ENCODE data around the gene LRCH4. TPM values are rescaled to one million over a fixed set of nuclear protein-coding genes. Genes with fewer than 3 reads are reported as not detected.

The LRCH4 gene
- total RNA-seq, 1 donor from 2014 or later = 42.0 TPM

DNA sequence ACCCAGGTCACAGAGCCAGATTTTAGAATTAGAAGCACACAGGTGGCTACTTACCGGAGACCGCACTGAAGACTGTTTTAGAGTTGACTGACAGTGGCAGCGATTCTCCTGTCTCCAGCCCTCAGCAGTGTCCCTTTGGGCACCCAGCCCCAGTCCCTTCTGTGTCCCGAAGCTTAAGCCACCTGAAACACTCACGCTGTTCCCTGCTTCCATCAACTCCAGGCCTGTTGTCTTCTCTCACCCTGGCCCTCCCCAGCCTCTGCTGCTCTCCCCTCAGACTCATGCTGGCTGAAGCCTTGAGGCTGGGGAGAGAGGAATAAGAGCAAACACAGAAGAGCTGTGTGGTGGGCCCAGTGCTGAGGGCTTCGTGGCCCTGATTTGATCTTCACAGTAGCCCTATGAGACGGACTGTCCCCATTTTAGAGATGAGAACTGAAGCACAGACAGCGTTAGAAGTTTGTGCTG is 22.8 kb downstream of the LRCH4 start:
- DNase-seq (ENCODE audit: low spot score) = no peak
- H3K27ac Mint-ChIP-seq (ENCODE audit: unreplicated experiment) = no peak overlapping the region
- TF ChIP-seq, protein P1, sequence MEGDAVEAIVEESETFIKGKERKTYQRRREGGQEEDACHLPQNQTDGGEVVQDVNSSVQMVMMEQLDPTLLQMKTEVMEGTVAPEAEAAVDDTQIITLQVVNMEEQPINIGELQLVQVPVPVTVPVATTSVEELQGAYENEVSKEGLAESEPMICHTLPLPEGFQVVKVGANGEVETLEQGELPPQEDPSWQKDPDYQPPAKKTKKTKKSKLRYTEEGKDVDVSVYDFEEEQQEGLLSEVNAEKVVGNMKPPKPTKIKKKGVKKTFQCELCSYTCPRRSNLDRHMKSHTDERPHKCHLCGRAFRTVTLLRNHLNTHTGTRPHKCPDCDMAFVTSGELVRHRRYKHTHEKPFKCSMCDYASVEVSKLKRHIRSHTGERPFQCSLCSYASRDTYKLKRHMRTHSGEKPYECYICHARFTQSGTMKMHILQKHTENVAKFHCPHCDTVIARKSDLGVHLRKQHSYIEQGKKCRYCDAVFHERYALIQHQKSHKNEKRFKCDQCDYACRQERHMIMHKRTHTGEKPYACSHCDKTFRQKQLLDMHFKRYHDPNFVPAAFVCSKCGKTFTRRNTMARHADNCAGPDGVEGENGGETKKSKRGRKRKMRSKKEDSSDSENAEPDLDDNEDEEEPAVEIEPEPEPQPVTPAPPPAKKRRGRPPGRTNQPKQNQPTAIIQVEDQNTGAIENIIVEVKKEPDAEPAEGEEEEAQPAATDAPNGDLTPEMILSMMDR (IDR thresholded peaks at IDR 0.05) = no peak

GRCh38 chr7:100562195-100563099 is 23.5 kb downstream of the LRCH4 start:
- TF ChIP-seq, protein P1 (IDR thresholded peaks at IDR 0.05) = no peak
- DNase-seq (ENCODE audit: low spot score) = no peak
- Mint-ChIP-seq H3K9me3 (ENCODE audit: low read depth) (no peaks in the 10 kb centered on the region), H3K27ac (ENCODE audit: unreplicated experiment) (no peak overlapping the region), H3K36me3 (ENCODE audit: low read depth) (peaks cover 1% of the 10 kb centered on the region), H3K4me1 (ENCODE audit: low read depth) (no peaks in the 10 kb centered on the region), H3K4me3 (ENCODE audit: unreplicated experiment) (no peak overlapping the region), H3K27me3 (ENCODE audit: low read depth) (no peaks in the 10 kb centered on the region)

More for the DNA sequence above, 22.8 kb downstream of the LRCH4 start:
- H3K4me3 Mint-ChIP-seq (ENCODE audit: unreplicated experiment) = no peak overlapping the region
- H3K9me3 Mint-ChIP-seq (ENCODE audit: low read depth) = no peaks in the 10 kb centered on the region
- no peaks in the 10 kb centered on the region for H3K4me1 Mint-ChIP-seq (ENCODE audit: low read depth)
- no peaks in the 10 kb centered on the region for H3K27me3 Mint-ChIP-seq (ENCODE audit: low read depth)
- H3K36me3 Mint-ChIP-seq (ENCODE audit: low read depth) = peaks cover 1% of the 10 kb centered on the region

GRCh38 chr7:100561491-100562194 is 24.3 kb downstream of the LRCH4 start:
- H3K4me3 Mint-ChIP-seq (ENCODE audit: unreplicated experiment) = no peak overlapping the region
- no peaks in the 10 kb centered on the region for H3K27me3 Mint-ChIP-seq (ENCODE audit: low read depth)
- DNase-seq (ENCODE audit: low spot score) = peak; percentile 85

DNA sequence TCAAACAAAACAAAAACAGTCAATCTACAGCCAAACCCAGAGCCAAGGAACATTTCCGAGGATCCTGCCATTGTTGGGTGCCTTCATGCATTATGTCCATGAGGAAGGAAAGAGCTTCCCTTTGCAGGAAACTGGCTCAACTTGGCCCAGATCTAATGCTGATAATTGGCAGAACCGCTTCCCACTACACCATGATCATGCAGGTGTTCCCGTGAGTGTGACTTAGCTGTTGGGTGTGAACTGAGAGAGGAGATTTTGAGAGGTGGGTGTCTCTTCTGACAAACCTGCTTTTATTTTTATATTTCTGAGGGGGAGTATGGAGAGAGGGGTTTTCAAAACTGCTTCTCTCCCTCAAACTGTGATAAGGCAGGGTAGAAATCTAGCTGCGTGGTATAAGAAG is 26.8 kb downstream of the LRCH4 start:
- Mint-ChIP-seq H3K4me1 (ENCODE audit: low read depth) (no peaks in the 10 kb centered on the region), H3K27me3 (ENCODE audit: low read depth) (no peaks in the 10 kb centered on the region), H3K36me3 (ENCODE audit: low read depth) (peaks cover 1% of the 10 kb centered on the region), H3K27ac (ENCODE audit: unreplicated experiment) (no peak overlapping the region), H3K9me3 (ENCODE audit: low read depth) (no peaks in the 10 kb centered on the region), H3K4me3 (ENCODE audit: unreplicated experiment) (no peak overlapping the region)
- DNase-seq (ENCODE audit: low spot score) = no peak
- TF ChIP-seq, protein P1 (IDR thresholded peaks at IDR 0.05) = no peak

More at GRCh38 chr7:100561491-100562194, 24.3 kb downstream of the LRCH4 start:
- Mint-ChIP-seq H3K36me3 (ENCODE audit: low read depth) (peaks cover 1% of the 10 kb centered on the region), H3K4me1 (ENCODE audit: low read depth) (no peaks in the 10 kb centered on the region), H3K27ac (ENCODE audit: unreplicated experiment) (no peak overlapping the region), H3K9me3 (ENCODE audit: low read depth) (no peaks in the 10 kb centered on the region)
- TF ChIP-seq, protein P1 (IDR thresholded peaks at IDR 0.05) = no peak

- no peaks in the 10 kb centered on the region for H3K4me1 Mint-ChIP-seq (ENCODE audit: low read depth)
- no peaks in the 10 kb centered on the region for H3K27me3 Mint-ChIP-seq (ENCODE audit: low read depth)
- DNase-seq (ENCODE audit: low spot score) = no peak
- TF ChIP-seq, protein P1 (IDR thresholded peaks at IDR 0.05) = no peak
- no peak overlapping the region for H3K4me3 Mint-ChIP-seq (ENCODE audit: unreplicated experiment)
- H3K27ac Mint-ChIP-seq (ENCODE audit: unreplicated experiment) = no peak overlapping the region
- H3K36me3 Mint-ChIP-seq (ENCODE audit: low read depth) = peaks cover 3% of the 10 kb centered on the region
- no peaks in the 10 kb centered on the region for H3K9me3 Mint-ChIP-seq (ENCODE audit: low read depth)
These were observed 29.4 kb downstream of the LRCH4 start for GRCh38 chr7:100556541-100556940.
